PFSK-1 (cell line): Measurements from ENCODE around the gene MAP2K7.

Source experiments
- POLR2AphosphoS5 ChIP-seq: IDR thresholded peaks from 2 replicates; pipeline ENCODE4 v1.6.1; 2012; ENCODE audit warnings: low read depth, mild to moderate bottlenecking, control low read depth, low read length, moderate library complexity
- TAF1 ChIP-seq: IDR thresholded peaks from 2 replicates; pipeline ENCODE4 v1.6.1; 2012; ENCODE audit warnings: low read length, control low read depth, borderline replicate concordance; ENCODE audit not compliant: insufficient read depth

DNA sequence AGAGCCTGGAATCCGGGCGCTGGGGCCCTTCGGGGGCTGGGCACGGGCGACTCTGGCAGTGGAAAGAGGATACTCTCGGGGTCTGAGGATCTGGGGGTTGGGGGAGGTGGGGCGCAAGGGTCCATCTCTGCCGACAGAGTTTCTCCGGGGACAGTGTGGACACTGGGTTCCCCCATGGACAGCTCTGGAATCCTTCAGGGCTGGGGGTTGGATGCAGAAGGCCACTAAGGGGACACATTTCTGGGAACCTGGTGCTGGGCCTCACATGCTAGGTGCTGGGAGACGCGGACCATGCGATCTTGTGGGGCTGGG, 13.2 kb downstream of the MAP2K7 start:
- no peak for TF ChIP-seq POLR2AphosphoS5
- TF ChIP-seq TAF1: no peak
